Epidermal melanocyte (primary cell): ENCODE data around the gene ACTR1A.
"Not testable (repeated sequence)": the region's sequence is repeated elsewhere in the genome, so short reads cannot be mapped to it uniquely, and the experiment has no call there.

Experiments used
- DNase-seq: peaks from one replicate; pipeline ENCODE4 v3.0.0; 2011; ENCODE audit warnings: low spot score; ENCODE audit not compliant: insufficient read length

ACTR1A gene

GRCh38 chr10:102454662-102455487 lies 47.6 kb downstream of the ACTR1A start:
- DNase-seq = not testable (repeated sequence)

GRCh38 chr10:102453502-102453901 lies 49.0 kb downstream of the ACTR1A start:
- no peak for DNase-seq

- DNase-seq = peak; percentile 45
Observed at GRCh38 chr10:102452672-102453340, 49.7 kb downstream of the ACTR1A start.

- no peak for DNase-seq
Observed at GRCh38 chr10:102451105-102451969, 51.2 kb downstream of the ACTR1A start, which contains the start of gene C10orf95. C10orf95 (minus strand) TSS chr10:102451543; CDS start chr10:102451093, 450 bp downstream.

GRCh38 chr10:102450374-102451104 lies 52.0 kb downstream of the ACTR1A start:
- DNase-seq = peak; percentile 75

- DNase-seq = no peak
Observed at GRCh38 chr10:102450124-102450373, 52.5 kb downstream of the ACTR1A start.

GRCh38 chr10:102449321-102450123 lies 53.0 kb downstream of the ACTR1A start:
- DNase-seq = no peak

- no peak for DNase-seq
Observed at GRCh38 chr10:102444851-102445250, 57.7 kb downstream of the ACTR1A start.

GRCh38 chr10:102438374-102438773 lies 64.1 kb downstream of the ACTR1A start:
- DNase-seq = no peak

GRCh38 chr10:102437515-102437914 lies 65.0 kb downstream of the ACTR1A start:
- DNase-seq = no peak

- no peak for DNase-seq
Observed at GRCh38 chr10:102436312-102436711, 66.2 kb downstream of the ACTR1A start.

- no peak for DNase-seq
Observed at GRCh38 chr10:102435529-102436233, 66.8 kb downstream of the ACTR1A start.

GRCh38 chr10:102435133-102435497 lies 67.4 kb downstream of the ACTR1A start:
- no peak for DNase-seq

GRCh38 chr10:102434394-102435132 lies 67.9 kb downstream of the ACTR1A start:
- no peak for DNase-seq

- DNase-seq = no peak
Observed at GRCh38 chr10:102433619-102434046, 68.9 kb downstream of the ACTR1A start.

GRCh38 chr10:102432162-102432950 lies 70.2 kb downstream of the ACTR1A start, which contains the start of gene CUEDC2:
CUEDC2 (minus strand) TSS chr10:102432574; CDS start chr10:102425188, 7,386 bp downstream.
- DNase-seq = peak; percentile 97

- DNase-seq = no peak
Observed at GRCh38 chr10:102431452-102432124, 70.9 kb downstream of the ACTR1A start.

- no peak for DNase-seq
Observed at GRCh38 chr10:102429468-102429867, 73.0 kb downstream of the ACTR1A start.
